ENCODE measurements around the gene SRGAP1. TPM values are rescaled to one million over a fixed set of nuclear protein-coding genes. Genes with fewer than 3 reads are reported as not detected.

The SRGAP1 gene
- total RNA-seq, 1 donor, result 26.1 TPM

- H3K4me2 ChIP-seq (ENCODE audit: insufficient read depth, low read length), result peak overlapping the region; percentile 61
- peaks cover 64% of the 10 kb centered on the region for H3K4me1 ChIP-seq (ENCODE audit: insufficient read depth, low read length)
- no peaks in the 10 kb centered on the region for H3K27me3 ChIP-seq (ENCODE audit: insufficient read depth, low read length)
- H3K4me3 ChIP-seq (ENCODE audit: insufficient read depth, low read length), result no peak overlapping the region
- H3K9me3 ChIP-seq (ENCODE audit: low read depth, low read length), result no peaks in the 10 kb centered on the region
- no peak overlapping the region for H2AFZ ChIP-seq (ENCODE audit: low read length)
- DNase-seq (ENCODE audit: insufficient read length, low spot score, missing footprints), result peak; percentile 1
- H3K36me3 ChIP-seq (ENCODE audit: insufficient read depth, low read length), result peaks cover 18% of the 10 kb centered on the region
- H3K27ac ChIP-seq (ENCODE audit: low read depth, low read length), result peak overlapping the region; percentile 53
- peaks cover 3% of the 10 kb centered on the region for H4K20me1 ChIP-seq (ENCODE audit: insufficient read depth, low read length)
- no peak for TF ChIP-seq CTCF (IDR thresholded peaks at IDR 0.05; ENCODE audit: extremely low read depth, low read depth, low read length)
- no peaks in the 10 kb centered on the region for H3K79me2 ChIP-seq (ENCODE audit: insufficient read depth, low read length)
Observed at GRCh38 chr12:64098709-64099354, 254.3 kb downstream of the SRGAP1 start.

- H3K4me3 ChIP-seq (ENCODE audit: insufficient read depth, low read length), result no peak overlapping the region
- TF ChIP-seq CTCF (IDR thresholded peaks at IDR 0.05; ENCODE audit: extremely low read depth, low read depth, low read length), result no peak
Observed at GRCh38 chr12:64099397-64099796, 254.9 kb downstream of the SRGAP1 start.

GRCh38 chr12:64102339-64102738 is 257.8 kb downstream of the SRGAP1 start:
- no peak overlapping the region for H3K4me3 ChIP-seq (ENCODE audit: insufficient read depth, low read length)
- no peak overlapping the region for H2AFZ ChIP-seq (ENCODE audit: low read length)
- peak overlapping the region; percentile 23 for H3K27ac ChIP-seq (ENCODE audit: low read depth, low read length)
- peaks cover 65% of the 10 kb centered on the region for H3K4me1 ChIP-seq (ENCODE audit: insufficient read depth, low read length)
- H3K79me2 ChIP-seq (ENCODE audit: insufficient read depth, low read length), result no peaks in the 10 kb centered on the region
- H3K36me3 ChIP-seq (ENCODE audit: insufficient read depth, low read length), result peaks cover 6% of the 10 kb centered on the region
- H4K20me1 ChIP-seq (ENCODE audit: insufficient read depth, low read length), result peaks cover 3% of the 10 kb centered on the region
- H3K4me2 ChIP-seq (ENCODE audit: insufficient read depth, low read length), result peak overlapping the region; percentile 65
- TF ChIP-seq CTCF (IDR thresholded peaks at IDR 0.05; ENCODE audit: extremely low read depth, low read depth, low read length), result no peak
- H3K27me3 ChIP-seq (ENCODE audit: insufficient read depth, low read length), result no peaks in the 10 kb centered on the region
- peak; percentile 17 for DNase-seq (ENCODE audit: insufficient read length, low spot score, missing footprints)
- no peaks in the 10 kb centered on the region for H3K9me3 ChIP-seq (ENCODE audit: low read depth, low read length)

More at GRCh38 chr12:64099397-64099796, 254.9 kb downstream of the SRGAP1 start:
- Histone ChIP-seq H3K79me2 (ENCODE audit: insufficient read depth, low read length) (no peaks in the 10 kb centered on the region), H3K4me1 (ENCODE audit: insufficient read depth, low read length) (peaks cover 69% of the 10 kb centered on the region), H4K20me1 (ENCODE audit: insufficient read depth, low read length) (peaks cover 3% of the 10 kb centered on the region), H3K4me2 (ENCODE audit: insufficient read depth, low read length) (peak overlapping the region; percentile 61), H2AFZ (ENCODE audit: low read length) (no peak overlapping the region), H3K36me3 (ENCODE audit: insufficient read depth, low read length) (peaks cover 18% of the 10 kb centered on the region), H3K27ac (ENCODE audit: low read depth, low read length) (peak overlapping the region; percentile 53), H3K27me3 (ENCODE audit: insufficient read depth, low read length) (no peaks in the 10 kb centered on the region), H3K9me3 (ENCODE audit: low read depth, low read length) (no peaks in the 10 kb centered on the region)
- peak; percentile 80 for DNase-seq (ENCODE audit: insufficient read length, low spot score, missing footprints)

GRCh38 chr12:64103825-64104740 is 259.6 kb downstream of the SRGAP1 start:
- Histone ChIP-seq H4K20me1 (ENCODE audit: insufficient read depth, low read length) (peaks cover 3% of the 10 kb centered on the region), H3K36me3 (ENCODE audit: insufficient read depth, low read length) (peaks cover 5% of the 10 kb centered on the region), H3K4me1 (ENCODE audit: insufficient read depth, low read length) (peaks cover 53% of the 10 kb centered on the region), H3K27ac (ENCODE audit: low read depth, low read length) (no peak overlapping the region), H3K9me3 (ENCODE audit: low read depth, low read length) (no peaks in the 10 kb centered on the region), H3K27me3 (ENCODE audit: insufficient read depth, low read length) (no peaks in the 10 kb centered on the region), H3K4me2 (ENCODE audit: insufficient read depth, low read length) (no peak overlapping the region), H3K4me3 (ENCODE audit: insufficient read depth, low read length) (no peak overlapping the region), H2AFZ (ENCODE audit: low read length) (no peak overlapping the region), H3K79me2 (ENCODE audit: insufficient read depth, low read length) (no peaks in the 10 kb centered on the region)
- no peak for TF ChIP-seq CTCF (IDR thresholded peaks at IDR 0.05; ENCODE audit: extremely low read depth, low read depth, low read length)
- no peak for DNase-seq (ENCODE audit: insufficient read length, low spot score, missing footprints)
